HG03469 (cell line): ENCODE results near the gene MMP21.

Source experiments
- ATAC-seq: cut with Tn5 transposase; IDR thresholded peaks from one replicate; pipeline ENCODE4 v1.9.1; 2021; ENCODE audit warnings: mild to moderate bottlenecking, moderate library complexity, moderate number of reproducible peaks; ENCODE audit not compliant: unreplicated experiment

The MMP21 gene

GRCh38 chr10:125766511-125766910, 9.1 kb downstream of the MMP21 start:
- ATAC-seq: no peak

GRCh38 chr10:125765835-125766234, 9.8 kb downstream of the MMP21 start:
- ATAC-seq: no peak

DNA sequence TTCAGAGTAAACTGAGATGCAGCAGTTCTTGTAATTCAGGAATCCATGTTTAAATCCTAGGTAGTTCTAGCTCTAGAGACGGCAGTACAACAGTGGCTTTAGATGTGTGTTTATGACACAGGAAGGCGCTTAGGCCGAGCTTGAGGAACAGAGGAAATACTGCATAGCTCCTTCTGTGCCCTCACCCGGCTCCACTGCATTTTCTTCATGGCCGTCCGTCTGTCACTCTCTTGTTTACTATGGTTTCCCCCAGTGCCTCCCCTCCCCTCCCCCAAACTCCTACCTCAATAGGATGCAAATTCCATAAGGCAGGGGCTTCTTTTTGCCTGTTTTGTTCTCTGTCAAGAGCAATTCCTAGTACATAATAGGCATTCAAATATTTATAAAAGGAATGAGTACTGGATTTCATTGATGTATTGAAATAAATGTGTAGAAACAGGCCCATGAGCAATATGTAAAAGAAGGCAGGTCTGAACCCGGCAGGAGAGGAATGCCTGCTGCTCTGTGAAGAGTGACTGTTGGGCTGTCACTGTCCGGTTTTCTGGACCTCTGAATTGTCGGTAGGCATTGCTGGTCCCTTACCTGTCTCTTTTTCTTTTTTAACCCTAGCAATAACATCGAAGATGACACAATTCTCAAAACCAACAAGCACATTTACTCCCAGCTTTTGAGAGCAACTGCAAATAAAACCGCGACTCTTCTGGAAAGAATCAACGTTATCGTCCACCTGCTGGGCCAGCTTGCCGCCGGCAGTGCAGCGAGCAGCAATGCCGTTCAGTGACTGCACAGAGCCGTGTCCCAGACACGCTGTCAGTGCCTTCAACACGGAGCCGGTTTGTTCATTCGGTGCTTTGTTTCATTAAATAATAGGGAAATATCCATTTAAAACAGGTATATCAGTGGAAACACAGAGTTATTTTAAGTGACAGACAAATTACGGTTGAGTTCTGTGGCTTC, 12.7 kb downstream of the MMP21 start:
- ATAC-seq: no peak

DNA sequence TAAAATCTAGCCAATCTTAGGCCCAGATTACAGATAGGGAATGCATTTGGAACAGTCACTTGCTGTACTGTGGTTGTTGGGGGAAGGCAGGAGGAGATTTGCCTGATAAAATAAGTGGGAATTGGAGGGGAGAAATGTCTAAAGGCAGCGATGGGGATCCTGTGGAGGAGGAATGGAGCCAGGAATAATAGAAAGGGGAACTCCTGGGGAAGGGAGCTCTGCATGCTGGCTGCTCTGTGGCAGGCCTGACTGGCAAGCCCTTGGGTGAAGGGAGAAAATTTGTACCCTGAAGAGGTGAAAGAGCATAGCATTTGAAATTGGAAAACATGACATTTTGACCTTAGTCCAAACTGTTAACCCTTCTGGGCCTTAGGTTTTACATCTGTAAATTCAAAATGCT, 13.7 kb downstream of the MMP21 start:
- ATAC-seq: no peak

GRCh38 chr10:125757742-125758141, 17.9 kb downstream of the MMP21 start:
- ATAC-seq: no peak

GRCh38 chr10:125756853-125757487, 18.7 kb downstream of the MMP21 start:
- ATAC-seq: no peak

GRCh38 chr10:125756196-125756595, 19.4 kb downstream of the MMP21 start:
- no peak for ATAC-seq

DNA sequence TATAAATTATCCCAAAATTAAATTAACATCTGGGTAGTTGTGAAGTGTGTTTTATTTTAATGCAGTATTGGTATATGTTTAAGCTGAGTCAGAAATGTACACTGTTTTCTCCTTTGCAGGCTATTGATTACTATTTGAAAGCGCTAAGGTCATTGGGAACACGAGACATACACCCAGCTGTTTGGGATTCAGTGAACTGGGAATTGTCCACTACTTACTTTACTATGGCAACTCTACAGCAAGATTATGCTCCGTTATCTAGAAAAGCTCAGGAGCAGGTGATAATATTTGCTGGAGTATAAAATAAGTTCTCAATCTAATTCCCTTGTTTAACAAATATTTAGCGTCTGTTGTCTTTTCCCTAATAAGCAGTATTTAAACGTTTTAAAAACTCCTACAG, 28.2 kb downstream of the MMP21 start:
- ATAC-seq: no peak

GRCh38 chr10:125744909-125745308, 30.7 kb downstream of the MMP21 start:
- ATAC-seq: no peak

GRCh38 chr10:125742465-125742864, 33.2 kb downstream of the MMP21 start:
- ATAC-seq: no peak

DNA sequence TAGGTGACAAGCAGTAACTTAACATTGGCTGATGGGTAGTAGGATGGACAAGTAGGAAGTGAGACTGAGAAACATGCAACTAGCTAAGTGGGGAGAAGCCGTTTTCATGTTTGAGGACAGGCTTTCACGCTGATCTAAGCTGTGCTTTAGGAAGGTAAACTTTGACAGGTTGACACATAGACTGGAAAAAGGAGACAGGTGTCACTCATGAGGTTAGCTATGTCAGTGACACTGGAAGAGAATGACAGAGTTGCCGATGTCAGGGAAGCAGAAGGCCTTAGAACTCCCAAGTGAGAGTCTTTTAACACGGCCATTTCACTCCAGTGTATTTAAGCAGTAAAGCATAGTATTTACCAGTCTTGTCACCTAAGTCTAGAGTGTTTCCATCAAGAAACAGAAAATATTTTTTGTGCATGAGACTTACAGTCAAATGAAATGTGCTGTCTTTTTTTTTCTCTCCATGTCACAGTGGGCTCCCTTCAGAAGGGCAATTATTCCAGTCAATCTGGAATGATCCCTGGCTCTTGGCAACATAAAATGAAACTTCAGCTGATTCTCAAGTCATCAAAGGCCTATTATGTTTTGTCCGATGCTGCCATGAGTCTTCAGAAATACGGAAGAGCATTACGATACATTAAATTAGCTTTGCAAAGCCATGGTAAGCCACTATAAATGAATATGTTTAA, 35.5 kb downstream of the MMP21 start:
- no peak for ATAC-seq

GRCh38 chr10:125738206-125738605, 37.4 kb downstream of the MMP21 start:
- ATAC-seq: no peak

- no peak for ATAC-seq
Observed at GRCh38 chr10:125734823-125735222, 40.8 kb downstream of the MMP21 start.

DNA sequence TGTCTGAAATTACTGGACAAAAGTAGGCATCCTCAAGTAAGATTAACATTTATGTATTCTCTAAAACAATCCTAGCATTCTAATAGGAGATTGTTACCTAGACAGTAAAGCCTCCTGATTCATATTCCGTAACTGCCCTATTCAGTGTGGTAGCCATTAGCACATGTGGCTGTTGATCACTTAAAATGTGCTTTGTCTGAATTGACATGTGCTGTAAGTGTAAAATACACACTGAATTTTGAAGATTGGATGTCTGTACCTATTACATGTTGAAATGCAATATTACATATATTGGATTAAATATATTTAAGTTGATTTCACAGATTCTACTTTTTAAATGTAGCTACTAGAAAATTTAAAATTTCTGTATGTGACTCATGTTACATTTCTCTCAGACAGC, 41.5 kb downstream of the MMP21 start:
- ATAC-seq: no peak

DNA sequence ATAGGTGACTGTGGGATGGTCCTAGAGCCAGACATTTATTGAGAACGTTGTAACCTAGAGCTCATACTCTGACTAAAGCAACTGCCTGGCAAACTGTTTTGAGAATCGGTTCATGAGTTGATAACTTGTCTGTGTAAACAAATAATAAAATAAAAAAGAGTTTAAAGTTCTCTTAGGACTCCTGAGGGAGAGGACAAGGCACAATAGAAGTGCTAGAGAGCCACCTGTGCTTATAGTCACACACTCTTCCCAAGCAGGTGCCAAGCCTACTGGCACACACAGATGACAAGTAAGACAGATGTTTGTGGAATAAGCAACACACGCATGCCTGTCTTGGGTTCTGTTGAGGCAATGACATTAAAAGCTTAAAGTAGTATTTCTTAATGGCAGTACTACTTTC, 48.2 kb downstream of the MMP21 start:
- no peak for ATAC-seq

- ATAC-seq: no peak
Observed at GRCh38 chr10:125726914-125727313, 48.7 kb downstream of the MMP21 start.

DNA sequence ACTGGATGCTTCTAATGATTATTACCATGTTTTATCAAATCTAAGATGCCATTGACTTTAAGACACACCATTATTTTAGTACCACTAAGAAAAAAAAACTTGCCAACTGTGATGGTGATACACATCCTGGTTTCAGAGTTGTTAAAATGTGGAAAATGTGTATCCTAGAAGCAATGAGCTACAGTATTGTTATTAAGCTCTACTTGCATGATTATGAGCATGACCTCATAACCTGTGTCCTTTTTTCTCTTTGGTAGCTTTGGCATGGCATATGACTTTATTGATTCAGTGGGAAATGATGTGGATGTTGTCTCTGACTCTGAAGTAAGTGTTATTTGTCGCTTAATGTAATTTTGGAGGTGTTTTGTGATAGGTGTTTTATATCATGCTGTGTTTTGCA, 52.8 kb downstream of the MMP21 start:
- ATAC-seq: no peak

DNA sequence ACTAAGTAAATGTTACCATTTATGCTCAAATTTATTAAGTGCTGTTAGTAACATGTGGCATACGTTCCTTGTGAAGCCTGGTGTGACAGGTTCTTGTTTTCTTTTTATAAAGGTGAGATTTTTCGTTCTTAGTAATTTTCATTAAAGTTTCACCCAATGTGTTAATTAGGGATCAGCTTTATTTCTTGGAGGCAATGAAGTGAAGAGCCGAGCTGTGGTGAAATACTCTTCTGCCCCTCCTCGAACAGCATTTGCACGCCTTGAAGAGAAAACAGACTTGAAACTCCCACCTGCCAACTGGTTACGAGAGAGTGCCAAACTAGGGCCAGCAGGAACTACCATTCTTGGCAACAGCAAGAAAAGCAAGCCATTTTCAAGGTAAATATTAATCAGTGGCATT, 54.6 kb downstream of the MMP21 start:
- no peak for ATAC-seq

- no peak for ATAC-seq
Observed at GRCh38 chr10:125720002-125720382, 55.6 kb downstream of the MMP21 start.

GRCh38 chr10:125719173-125720001, 56.2 kb downstream of the MMP21 start, which contains the start of gene EDRF1:
Gene EDRF1 (plus strand): TSS chr10:125719709. CDS start chr10:125719808, 99 bp downstream.
- ATAC-seq: peak; percentile 94
